Measurements from ENCODE around the gene IGF2BP2.
"Not testable (repeated sequence)": the region's sequence is repeated elsewhere in the genome, so short reads cannot be mapped to it uniquely, and the experiment has no call there.

IGF2BP2 gene

GRCh38 chr3:185646382-185647133, 178.3 kb downstream of the IGF2BP2 start:
- Histone ChIP-seq H3K9ac (ENCODE audit: low read length) (no peak overlapping the region), H3K36me3 (replicated peaks; ENCODE audit: low read depth, low read length) (no peaks in the 10 kb centered on the region), H2AFZ (ENCODE audit: low read depth, low read length) (peak overlapping the region; percentile 63), H3K27ac (ENCODE audit: low read length) (no peak overlapping the region), H4K20me1 (ENCODE audit: insufficient read depth, low read length) (no peaks in the 10 kb centered on the region), H3K9me3 (ENCODE audit: insufficient read depth, low read length) (no peaks in the 10 kb centered on the region), H3K4me3 (ENCODE audit: low read length) (peak overlapping the region; percentile 55), H3K4me1 (ENCODE audit: low read length) (peaks cover 10% of the 10 kb centered on the region), H3K4me2 (ENCODE audit: low read length) (peak overlapping the region; percentile 72), H3K27me3 (ENCODE audit: low read depth, low read length) (no peaks in the 10 kb centered on the region), H3K79me2 (ENCODE audit: low read length) (no peaks in the 10 kb centered on the region)
- TF ChIP-seq, protein P1, sequence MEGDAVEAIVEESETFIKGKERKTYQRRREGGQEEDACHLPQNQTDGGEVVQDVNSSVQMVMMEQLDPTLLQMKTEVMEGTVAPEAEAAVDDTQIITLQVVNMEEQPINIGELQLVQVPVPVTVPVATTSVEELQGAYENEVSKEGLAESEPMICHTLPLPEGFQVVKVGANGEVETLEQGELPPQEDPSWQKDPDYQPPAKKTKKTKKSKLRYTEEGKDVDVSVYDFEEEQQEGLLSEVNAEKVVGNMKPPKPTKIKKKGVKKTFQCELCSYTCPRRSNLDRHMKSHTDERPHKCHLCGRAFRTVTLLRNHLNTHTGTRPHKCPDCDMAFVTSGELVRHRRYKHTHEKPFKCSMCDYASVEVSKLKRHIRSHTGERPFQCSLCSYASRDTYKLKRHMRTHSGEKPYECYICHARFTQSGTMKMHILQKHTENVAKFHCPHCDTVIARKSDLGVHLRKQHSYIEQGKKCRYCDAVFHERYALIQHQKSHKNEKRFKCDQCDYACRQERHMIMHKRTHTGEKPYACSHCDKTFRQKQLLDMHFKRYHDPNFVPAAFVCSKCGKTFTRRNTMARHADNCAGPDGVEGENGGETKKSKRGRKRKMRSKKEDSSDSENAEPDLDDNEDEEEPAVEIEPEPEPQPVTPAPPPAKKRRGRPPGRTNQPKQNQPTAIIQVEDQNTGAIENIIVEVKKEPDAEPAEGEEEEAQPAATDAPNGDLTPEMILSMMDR (IDR thresholded peaks at IDR 0.05; ENCODE audit: low read depth, low read length): no peak
- no peak for TF ChIP-seq EZH2phosphoT487 (IDR thresholded peaks at IDR 0.05; ENCODE audit: low read depth)

GRCh38 chr3:185645596-185646381, 179.1 kb downstream of the IGF2BP2 start:
- H3K27ac ChIP-seq (ENCODE audit: low read length): no peak overlapping the region
- H3K36me3 ChIP-seq (replicated peaks; ENCODE audit: low read depth, low read length): no peaks in the 10 kb centered on the region
- H3K27me3 ChIP-seq (ENCODE audit: low read depth, low read length): no peaks in the 10 kb centered on the region
- no peak overlapping the region for H3K9ac ChIP-seq (ENCODE audit: low read length)
- no peaks in the 10 kb centered on the region for H4K20me1 ChIP-seq (ENCODE audit: insufficient read depth, low read length)
- no peak overlapping the region for H3K4me3 ChIP-seq (ENCODE audit: low read length)
- H3K79me2 ChIP-seq (ENCODE audit: low read length): no peaks in the 10 kb centered on the region
- no peaks in the 10 kb centered on the region for H3K9me3 ChIP-seq (ENCODE audit: insufficient read depth, low read length)
- TF ChIP-seq EZH2phosphoT487 (IDR thresholded peaks at IDR 0.05; ENCODE audit: low read depth): no peak
- TF ChIP-seq, protein P1 (IDR thresholded peaks at IDR 0.05; ENCODE audit: low read depth, low read length): no peak
- no peak overlapping the region for H2AFZ ChIP-seq (ENCODE audit: low read depth, low read length)
- H3K4me1 ChIP-seq (ENCODE audit: low read length): peaks cover 10% of the 10 kb centered on the region
- H3K4me2 ChIP-seq (ENCODE audit: low read length): no peak overlapping the region

DNA sequence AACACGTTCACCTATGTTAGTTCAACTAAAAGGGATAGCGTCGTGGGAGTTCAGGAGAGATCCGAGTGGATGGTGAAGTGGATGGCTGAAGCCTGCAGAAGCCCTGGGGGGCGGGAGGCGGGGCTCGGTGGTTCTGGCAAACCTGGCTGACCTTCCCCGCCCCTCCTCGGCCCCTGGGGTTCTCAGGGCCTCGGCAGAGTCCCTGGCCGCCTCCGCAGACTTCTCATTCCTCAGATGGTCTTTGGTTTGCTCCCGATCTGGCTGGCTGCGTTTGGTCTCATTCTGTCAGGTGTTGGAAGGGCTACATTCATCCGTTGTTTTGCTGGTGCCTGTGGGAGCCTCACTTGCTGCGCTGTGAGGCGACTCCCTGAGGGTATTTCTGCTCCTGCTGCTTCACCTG, 179.7 kb downstream of the IGF2BP2 start:
- H3K9ac ChIP-seq (ENCODE audit: low read length); H3K4me3 ChIP-seq (ENCODE audit: low read length); H3K27ac ChIP-seq (ENCODE audit: low read length); H3K79me2 ChIP-seq (ENCODE audit: low read length); H4K20me1 ChIP-seq (ENCODE audit: insufficient read depth, low read length); H3K27me3 ChIP-seq (ENCODE audit: low read depth, low read length); H3K9me3 ChIP-seq (ENCODE audit: insufficient read depth, low read length); H3K36me3 ChIP-seq (replicated peaks; ENCODE audit: low read depth, low read length); H2AFZ ChIP-seq (ENCODE audit: low read depth, low read length); H3K4me2 ChIP-seq (ENCODE audit: low read length): not testable (repeated sequence)
- peaks cover 10% of the 10 kb centered on the region for H3K4me1 ChIP-seq (ENCODE audit: low read length)

GRCh38 chr3:185640308-185640707, 184.5 kb downstream of the IGF2BP2 start:
- H3K79me2 ChIP-seq (ENCODE audit: low read length): no peaks in the 10 kb centered on the region
- no peaks in the 10 kb centered on the region for H3K36me3 ChIP-seq (replicated peaks; ENCODE audit: low read depth, low read length)
- H2AFZ ChIP-seq (ENCODE audit: low read depth, low read length): no peak overlapping the region
- H3K4me2 ChIP-seq (ENCODE audit: low read length): no peak overlapping the region
- H3K27me3 ChIP-seq (ENCODE audit: low read depth, low read length): no peaks in the 10 kb centered on the region
- H4K20me1 ChIP-seq (ENCODE audit: insufficient read depth, low read length): no peaks in the 10 kb centered on the region
- no peak overlapping the region for H3K4me3 ChIP-seq (ENCODE audit: low read length)
- H3K9ac ChIP-seq (ENCODE audit: low read length): no peak overlapping the region
- no peaks in the 10 kb centered on the region for H3K4me1 ChIP-seq (ENCODE audit: low read length)
- TF ChIP-seq, protein P1 (IDR thresholded peaks at IDR 0.05; ENCODE audit: low read depth, low read length): no peak
- TF ChIP-seq EZH2phosphoT487 (IDR thresholded peaks at IDR 0.05; ENCODE audit: low read depth): no peak
- H3K9me3 ChIP-seq (ENCODE audit: insufficient read depth, low read length): no peaks in the 10 kb centered on the region
- no peak overlapping the region for H3K27ac ChIP-seq (ENCODE audit: low read length)

Measured in OCI-LY3 (cell line).